Subcutaneous abdominal adipose tissue (tissue), 5 donors: ENCODE results near the gene SPEF2.

ENCODE experiments used
- H3K27ac ChIP-seq: one replicate; pipeline ENCODE4 v1.7.0; 2013; ENCODE audit warnings: low read depth, mild to moderate bottlenecking, inconsistent platforms, low read length, moderate library complexity
- H3K27me3 ChIP-seq, 5 donors: one replicate each; pipeline ENCODE4 v1.7.0; 2013; ENCODE audit warnings: low read length in 5 of 5, inconsistent platforms in 1 of 5; ENCODE audit not compliant: control insufficient read depth in 5 of 5, insufficient read depth in 4 of 5
- H3K36me3 ChIP-seq, 5 donors: one replicate each; pipeline ENCODE4 v1.7.0; 2013; ENCODE audit warnings: low read length in 5 of 5; ENCODE audit not compliant: control insufficient read depth in 5 of 5, insufficient read depth in 5 of 5
- H3K4me1 ChIP-seq, 5 donors: one replicate each; pipeline ENCODE4 v1.7.0; 2013; ENCODE audit warnings: low read length in 5 of 5, mild to moderate bottlenecking in 3 of 5, moderate library complexity in 1 of 5; ENCODE audit not compliant: control insufficient read depth in 5 of 5, insufficient read depth in 5 of 5
- H3K4me3 ChIP-seq, 5 donors: one replicate each; pipeline ENCODE4 v1.7.0; 2013; ENCODE audit warnings: low read length in 5 of 5, low read depth in 1 of 5
- H3K9ac ChIP-seq, 5 donors: one replicate each; pipeline ENCODE4 v1.7.0; 2013; ENCODE audit warnings: low read length in 5 of 5, mild to moderate bottlenecking in 4 of 5, moderate library complexity in 3 of 5
- H3K9me3 ChIP-seq, 5 donors: one replicate each; pipeline ENCODE4 v1.7.0; 2013; ENCODE audit warnings: low read length in 5 of 5; ENCODE audit not compliant: control insufficient read depth in 5 of 5
- donor health status: healthy.
- donor health status: healthy.
- donor health status: healthy.
- donor health status: healthy.
- donor health status: healthy.

Gene SPEF2

GRCh38 chr5:35811108-35811741 is 193.6 kb downstream of the SPEF2 start:
- H3K27ac ChIP-seq: no peak overlapping the region

DNA sequence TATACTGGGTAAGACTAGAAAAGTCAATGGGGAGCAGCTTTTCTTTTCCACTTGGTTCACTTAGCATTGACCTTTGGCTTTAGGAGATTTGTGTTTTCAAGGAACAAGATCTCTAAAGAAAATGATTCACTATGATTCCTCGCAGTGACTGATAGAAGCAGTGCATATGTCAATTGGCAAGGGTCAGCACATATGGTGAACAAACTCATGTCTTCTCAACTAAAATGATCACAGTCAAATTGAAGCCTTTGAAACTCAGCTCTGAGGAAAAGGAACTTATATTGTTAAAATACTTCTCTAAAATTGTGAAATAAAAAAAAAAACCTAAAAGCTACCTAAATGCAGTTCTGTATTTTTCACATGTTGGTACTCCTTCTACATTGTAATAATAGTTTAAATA is 195.9 kb downstream of the SPEF2 start:
- H3K27ac ChIP-seq: no peak overlapping the region
- no peaks in the 10 kb centered on the region for H3K27me3 ChIP-seq
- H3K4me1 ChIP-seq: no peaks in the 10 kb centered on the region
- no peaks in the 10 kb centered on the region for H3K9me3 ChIP-seq
- H3K4me3 ChIP-seq: no peak overlapping the region
- no peak overlapping the region for H3K9ac ChIP-seq
- H3K36me3 ChIP-seq: no peaks in the 10 kb centered on the region

More at GRCh38 chr5:35811108-35811741, 193.6 kb downstream of the SPEF2 start:
- H3K9me3 ChIP-seq: no peaks in the 10 kb centered on the region
- no peaks in the 10 kb centered on the region for H3K27me3 ChIP-seq
- H3K4me3 ChIP-seq: no peak overlapping the region
- no peaks in the 10 kb centered on the region for H3K36me3 ChIP-seq
- no peak overlapping the region for H3K9ac ChIP-seq
- H3K4me1 ChIP-seq: no peaks in the 10 kb centered on the region

GRCh38 chr5:35815089-35815936 is 197.7 kb downstream of the SPEF2 start:
- Histone ChIP-seq H3K9ac (no peak overlapping the region), H3K36me3 (no peaks in the 10 kb centered on the region), H3K4me1 (no peaks in the 10 kb centered on the region), H3K9me3 (no peaks in the 10 kb centered on the region), H3K27me3 (no peaks in the 10 kb centered on the region), H3K4me3 (no peak overlapping the region), H3K27ac (no peak overlapping the region)

DNA sequence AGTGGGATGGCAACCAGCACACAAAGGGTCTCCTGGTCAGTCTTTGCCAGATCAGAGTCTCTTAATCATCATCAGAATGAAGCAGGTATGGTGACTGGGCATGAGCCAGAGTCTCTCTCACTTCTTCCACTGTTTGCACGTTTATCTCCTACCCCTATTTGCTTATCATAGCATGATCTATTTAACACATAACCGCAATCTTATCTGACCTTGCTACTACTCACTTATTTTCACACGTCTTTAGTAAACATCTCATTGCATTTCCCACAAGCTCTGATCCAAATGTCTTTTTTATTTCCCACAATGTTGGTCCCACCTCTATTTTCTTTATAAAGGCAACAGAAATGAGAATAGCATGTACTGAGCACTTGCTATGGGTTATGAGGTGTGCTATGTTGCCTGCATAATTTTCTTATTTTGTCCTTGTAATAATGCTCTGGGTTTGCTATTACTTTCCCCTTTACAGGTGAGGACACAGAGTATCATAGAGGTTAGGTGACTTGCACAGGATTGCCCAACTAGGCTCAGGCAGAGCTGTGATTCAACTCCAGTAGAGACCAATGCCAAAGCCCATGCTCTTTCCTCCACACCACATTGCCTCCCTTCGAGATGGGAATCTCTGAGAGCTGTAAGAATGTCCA is 199.3 kb downstream of the SPEF2 start:
- Histone ChIP-seq H3K4me1 (no peaks in the 10 kb centered on the region), H3K4me3 (no peak overlapping the region), H3K27ac (no peak overlapping the region)

DNA sequence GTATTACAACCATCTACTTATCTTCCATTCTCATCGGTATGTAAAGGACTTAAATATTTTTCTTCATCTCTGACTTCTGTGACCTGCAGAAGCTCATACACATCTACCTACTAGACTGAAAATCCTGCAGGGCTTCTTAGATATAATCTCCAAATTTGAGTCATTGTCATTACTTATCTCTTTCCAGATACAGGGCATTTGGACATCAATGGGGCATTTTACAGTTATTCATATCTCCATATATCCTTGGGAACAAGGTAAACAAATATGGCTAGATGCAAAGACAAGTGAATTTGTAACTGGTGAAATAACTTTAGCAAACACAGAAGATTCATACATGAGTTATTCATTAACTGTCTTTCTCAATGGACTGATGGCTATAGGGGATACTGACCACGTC is 201.4 kb downstream of the SPEF2 start:
- no peak overlapping the region for H3K4me3 ChIP-seq
- H3K4me1 ChIP-seq: no peaks in the 10 kb centered on the region
- no peaks in the 10 kb centered on the region for H3K27me3 ChIP-seq
- H3K36me3 ChIP-seq: no peaks in the 10 kb centered on the region
- no peak overlapping the region for H3K27ac ChIP-seq
- no peaks in the 10 kb centered on the region for H3K9me3 ChIP-seq
- no peak overlapping the region for H3K9ac ChIP-seq

More for the DNA sequence above, 199.3 kb downstream of the SPEF2 start:
- Histone ChIP-seq H3K27me3 (no peaks in the 10 kb centered on the region), H3K9ac (no peak overlapping the region), H3K36me3 (no peaks in the 10 kb centered on the region), H3K9me3 (no peaks in the 10 kb centered on the region)

DNA sequence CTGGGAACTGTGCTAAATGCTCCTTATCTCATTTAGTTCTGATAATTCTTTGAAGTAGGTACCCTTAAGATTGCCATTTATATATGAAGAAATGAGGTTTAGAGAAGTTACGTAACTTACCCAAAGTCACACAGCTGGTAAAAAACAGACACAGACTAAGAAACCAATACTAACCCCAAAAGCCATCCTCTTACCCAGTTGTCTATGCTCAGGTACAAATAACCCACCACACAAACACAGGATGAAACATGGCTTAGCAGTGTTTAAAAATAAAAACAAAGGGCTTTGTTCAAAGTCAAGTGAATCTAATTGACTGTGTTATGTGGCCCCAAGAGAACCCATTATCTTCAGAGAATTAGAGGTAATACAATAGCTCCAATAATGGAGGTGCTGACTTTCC is 202.0 kb downstream of the SPEF2 start:
- Histone ChIP-seq H3K36me3 (no peaks in the 10 kb centered on the region), H3K27me3 (no peaks in the 10 kb centered on the region), H3K4me1 (no peaks in the 10 kb centered on the region), H3K9me3 (no peaks in the 10 kb centered on the region), H3K27ac (no peak overlapping the region), H3K9ac (no peak overlapping the region), H3K4me3 (no peak overlapping the region)

DNA sequence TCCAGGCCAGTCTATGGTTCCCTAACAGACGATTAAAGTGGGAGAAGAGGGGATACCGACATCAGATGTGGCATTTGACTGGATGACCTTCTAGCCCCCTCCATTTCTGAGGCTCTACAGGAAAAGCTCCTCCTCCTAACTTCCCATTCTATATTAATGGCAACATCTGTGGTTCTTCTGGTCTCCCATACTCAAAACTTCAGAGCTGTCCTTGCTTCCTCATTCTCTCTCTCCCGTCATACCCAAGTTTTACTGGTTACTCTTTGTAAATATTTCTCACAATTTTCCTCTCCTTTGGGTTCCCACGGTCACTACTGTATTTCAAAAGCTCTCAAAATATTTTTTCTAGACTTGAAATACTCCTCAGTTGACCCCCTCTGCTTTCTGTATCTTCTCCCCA is 203.1 kb downstream of the SPEF2 start:
- H3K27me3 ChIP-seq: no peaks in the 10 kb centered on the region
- no peaks in the 10 kb centered on the region for H3K9me3 ChIP-seq
- H3K27ac ChIP-seq: no peak overlapping the region
- H3K36me3 ChIP-seq: no peaks in the 10 kb centered on the region
- H3K4me1 ChIP-seq: no peaks in the 10 kb centered on the region
- H3K4me3 ChIP-seq: no peak overlapping the region
- H3K9ac ChIP-seq: no peak overlapping the region

GRCh38 chr5:35821513-35821912 is 203.8 kb downstream of the SPEF2 start:
- Histone ChIP-seq H3K4me1 (no peaks in the 10 kb centered on the region), H3K9me3 (no peaks in the 10 kb centered on the region), H3K4me3 (no peak overlapping the region), H3K27me3 (no peaks in the 10 kb centered on the region), H3K9ac (no peak overlapping the region), H3K36me3 (no peaks in the 10 kb centered on the region), H3K27ac (no peak overlapping the region)

DNA sequence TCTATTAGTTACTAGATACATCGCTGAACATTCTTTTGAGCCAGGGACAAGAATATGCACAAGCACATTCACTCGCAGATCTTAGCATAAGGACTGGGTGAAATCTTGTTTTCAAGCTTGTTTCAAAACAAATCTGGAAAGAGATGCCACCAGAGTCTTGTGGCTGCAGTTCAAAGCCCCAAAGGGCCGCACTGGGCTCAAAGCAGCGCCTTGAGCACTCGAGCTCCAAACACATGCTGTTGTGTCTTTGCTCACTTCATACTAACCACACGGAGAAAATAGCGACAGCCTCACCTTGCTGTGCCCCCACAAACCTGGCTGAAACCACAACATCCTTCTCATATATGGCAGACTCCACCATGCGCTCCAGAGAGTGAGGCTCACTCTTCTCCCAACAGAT is 204.8 kb downstream of the SPEF2 start:
- no peak overlapping the region for H3K4me3 ChIP-seq
- no peak overlapping the region for H3K27ac ChIP-seq
- no peaks in the 10 kb centered on the region for H3K4me1 ChIP-seq
- H3K36me3 ChIP-seq: no peaks in the 10 kb centered on the region
- H3K9ac ChIP-seq: no peak overlapping the region
- H3K27me3 ChIP-seq: no peaks in the 10 kb centered on the region
- H3K9me3 ChIP-seq: no peaks in the 10 kb centered on the region
